GM18858 (cell line): ENCODE results near the gene RASSF10.

ENCODE experiments used
- ATAC-seq: cut with Tn5 transposase; IDR thresholded peaks from one replicate; pipeline ENCODE4 v1.9.1; 2021; ENCODE audit not compliant: unreplicated experiment

The RASSF10 gene

DNA sequence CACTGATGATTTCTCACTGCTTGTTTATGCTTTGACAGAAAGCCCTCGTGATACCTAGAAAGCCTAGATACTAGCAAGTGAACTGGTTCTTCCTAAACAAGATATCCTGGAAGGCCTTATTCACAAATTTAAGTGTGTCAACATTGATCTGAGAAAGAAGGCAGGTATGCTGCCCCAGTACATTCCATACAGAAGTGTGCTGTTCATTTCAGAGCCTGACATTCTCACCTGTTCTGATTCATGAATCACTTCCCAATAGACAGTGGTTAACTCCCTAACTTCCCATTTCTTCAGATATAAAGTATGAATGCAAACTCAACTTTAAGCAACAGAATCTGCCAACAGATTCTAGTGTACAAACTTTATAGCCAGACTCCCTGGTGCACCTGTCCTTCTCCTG lies 15.5 kb upstream of the RASSF10 start:
- no peak for ATAC-seq

DNA sequence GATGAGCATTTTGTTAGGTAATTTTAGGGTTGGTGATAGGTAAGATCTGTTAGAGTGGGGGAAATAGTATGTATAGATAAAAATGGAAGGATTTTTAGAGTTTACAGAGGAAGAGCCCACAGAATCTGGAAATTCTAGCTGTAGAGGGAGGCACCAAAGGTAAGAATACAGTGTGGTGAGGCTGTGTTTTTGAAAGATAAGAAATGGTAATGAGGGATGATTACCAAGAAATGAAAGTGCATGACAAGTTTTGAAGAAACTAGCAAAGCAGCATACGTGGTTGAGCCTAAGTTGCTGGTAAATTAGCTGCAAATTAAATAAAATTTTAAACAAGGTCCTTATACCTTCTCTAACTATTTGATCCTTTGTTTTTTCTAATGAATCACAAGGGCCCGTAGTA lies 14.6 kb upstream of the RASSF10 start:
- no peak for ATAC-seq

DNA sequence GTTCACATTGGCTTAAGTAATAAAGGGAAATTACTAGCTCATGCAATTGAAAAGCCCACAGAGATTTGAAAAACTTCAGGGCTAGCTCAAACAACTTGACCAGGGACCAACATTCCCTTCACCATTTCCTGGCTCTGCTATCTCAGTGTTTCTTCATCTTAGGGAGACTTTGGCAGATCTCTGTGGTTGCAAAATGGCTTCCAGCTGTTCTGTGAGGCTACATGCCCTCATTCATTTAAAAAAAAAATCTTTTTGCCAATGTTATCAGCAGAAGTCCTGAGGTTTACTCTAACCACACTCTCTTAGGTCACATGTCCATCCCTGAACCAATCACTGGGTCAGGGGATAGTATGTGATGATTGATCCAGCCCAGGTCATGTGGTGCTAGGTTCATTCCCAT lies 13.9 kb upstream of the RASSF10 start:
- ATAC-seq: no peak

DNA sequence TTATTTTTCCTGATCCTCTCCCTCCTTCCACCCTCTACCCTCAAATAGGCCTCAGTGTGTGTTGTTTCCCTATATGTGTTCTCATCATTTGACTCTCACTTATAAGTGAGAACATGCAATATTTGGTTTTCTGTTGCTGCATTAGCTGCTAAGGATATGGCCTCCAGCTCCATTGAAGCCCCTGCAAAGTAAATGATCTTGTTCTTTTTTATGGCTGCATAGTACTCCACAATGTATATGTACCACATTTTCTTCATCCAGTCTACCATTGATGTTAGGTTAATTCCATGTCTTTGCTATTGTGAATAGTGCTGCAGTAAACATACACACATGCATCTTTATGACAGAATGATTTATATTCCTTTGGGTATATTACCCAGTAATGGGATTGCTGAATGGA lies 13.3 kb upstream of the RASSF10 start:
- no peak for ATAC-seq

DNA sequence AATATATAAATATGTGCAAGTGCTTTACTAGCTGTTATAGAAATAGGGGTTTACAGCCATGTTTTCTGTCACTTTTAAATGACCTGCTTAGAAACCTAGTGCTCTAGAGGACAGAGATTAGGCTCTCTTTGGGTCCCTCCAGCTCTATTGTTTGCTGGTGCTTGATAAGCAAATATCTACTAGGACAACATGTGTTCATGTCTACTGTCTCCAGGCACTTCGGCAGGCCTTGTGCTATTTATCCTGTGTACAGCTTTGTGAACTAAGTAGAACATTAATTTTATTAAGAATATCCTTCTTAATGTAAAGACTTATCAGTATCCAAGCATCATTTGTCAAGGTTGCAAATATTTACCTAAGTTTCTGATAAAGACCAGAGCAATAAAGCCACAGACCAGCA lies 11.9 kb upstream of the RASSF10 start:
- no peak for ATAC-seq

DNA sequence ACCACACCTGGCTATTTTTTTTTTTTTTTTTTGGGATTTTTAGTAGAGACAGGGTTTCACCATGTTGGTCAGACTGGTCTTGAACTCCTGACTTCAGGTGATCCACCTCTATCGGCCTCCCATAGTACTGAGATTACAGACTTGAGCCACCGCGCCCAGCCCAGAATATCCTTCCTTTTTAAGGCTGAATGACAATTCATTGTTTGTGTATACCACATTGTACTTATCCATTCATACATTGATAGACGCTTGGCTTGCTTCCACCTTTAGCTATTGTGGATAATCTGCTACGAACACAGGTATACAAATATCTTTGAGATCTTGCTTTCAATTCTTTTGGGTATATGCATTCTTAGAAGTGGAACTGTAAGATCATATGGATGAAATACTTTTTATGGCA lies 10.8 kb upstream of the RASSF10 start:
- ATAC-seq: no peak

DNA sequence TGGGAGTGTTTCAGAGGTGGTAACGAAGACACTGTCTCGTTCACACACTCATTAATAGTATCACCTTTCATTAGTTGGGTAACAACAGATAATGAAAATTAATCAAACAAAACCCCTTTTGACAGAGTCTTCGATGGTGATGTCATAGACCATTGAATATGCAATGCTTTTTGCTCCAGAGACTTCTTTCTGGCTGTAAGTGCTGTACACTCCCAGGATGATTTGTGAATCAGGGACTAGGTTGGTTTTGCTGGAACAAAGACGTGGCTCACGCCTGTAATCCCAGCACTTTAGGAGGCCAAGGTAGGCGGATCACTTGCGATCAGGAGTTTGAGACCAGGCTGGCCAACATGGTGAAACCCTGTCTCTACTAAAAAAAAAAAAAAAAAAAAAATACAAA lies 9.5 kb upstream of the RASSF10 start:
- ATAC-seq: no peak

DNA sequence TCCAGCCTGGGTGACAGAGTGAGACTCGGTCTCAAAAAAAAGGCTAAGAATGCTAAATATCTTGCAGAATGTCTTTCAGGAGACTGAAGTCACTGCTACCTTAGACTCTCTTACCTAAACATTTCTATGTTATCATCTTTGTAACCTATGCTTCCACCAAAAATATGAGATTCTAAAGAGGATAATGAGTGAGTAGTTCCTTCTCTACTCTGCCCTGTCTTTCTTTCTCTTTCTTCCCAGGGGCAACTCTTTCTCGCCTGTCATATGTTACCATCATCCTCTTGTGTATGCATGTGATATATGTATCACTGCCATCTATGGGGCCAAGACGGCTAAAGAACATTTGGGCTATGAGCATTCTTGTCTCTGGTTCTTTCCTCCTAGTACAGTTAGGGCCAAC lies 9.0 kb upstream of the RASSF10 start:
- ATAC-seq: no peak

DNA sequence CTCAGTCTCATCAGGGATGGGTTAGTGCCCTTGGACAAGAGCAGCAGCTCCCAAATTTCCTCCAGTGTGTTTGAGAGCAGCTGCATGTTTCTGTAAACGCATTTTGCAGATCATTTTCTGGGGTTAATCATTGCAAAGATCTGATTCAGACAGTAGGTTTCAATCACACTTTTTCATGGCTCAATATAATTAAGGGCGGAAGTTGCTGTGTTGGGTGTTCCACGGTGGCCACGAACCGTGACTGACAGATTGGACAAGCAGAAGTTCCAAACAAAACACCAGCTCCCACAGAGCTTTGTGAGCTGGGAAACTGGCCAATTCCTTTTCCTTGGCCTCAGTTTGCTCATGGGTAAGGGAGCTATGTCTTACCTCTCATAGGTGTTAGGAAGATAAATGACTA lies 8.4 kb upstream of the RASSF10 start:
- ATAC-seq: no peak

DNA sequence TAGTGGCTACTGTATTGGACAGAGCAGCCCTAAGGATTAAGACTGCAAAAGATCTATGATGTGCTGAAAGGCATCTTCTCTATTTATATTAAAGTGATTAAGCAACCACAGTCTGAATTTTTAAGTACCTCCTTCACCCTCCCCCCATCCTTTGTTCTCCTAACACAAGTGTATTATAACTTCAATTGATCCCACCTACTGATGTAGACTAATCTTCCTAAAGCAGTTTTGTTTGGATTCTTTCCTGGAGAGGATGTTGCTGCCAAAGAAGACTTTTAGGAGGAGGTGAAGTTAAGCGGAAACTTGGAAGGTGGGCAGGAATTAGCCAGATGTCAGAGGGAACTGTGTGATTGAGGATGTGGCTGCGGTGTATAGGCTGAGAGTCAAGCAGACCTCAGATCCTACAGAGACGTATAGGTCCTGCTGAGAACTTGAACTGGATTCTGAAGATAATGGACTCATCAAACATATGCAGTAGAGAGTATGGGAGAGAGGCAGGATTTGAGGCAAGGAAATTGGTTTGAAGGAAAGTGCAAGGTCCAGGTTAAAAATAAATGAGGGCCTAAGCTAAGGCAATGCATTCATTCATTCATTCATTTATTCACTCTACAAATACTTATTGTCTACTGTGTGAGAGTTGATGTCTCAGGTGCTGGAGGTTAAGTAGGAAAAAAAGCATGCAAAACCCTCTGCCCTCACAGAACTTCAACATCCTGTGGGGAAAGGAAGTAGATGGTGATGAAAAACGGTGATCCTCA lies 5.2 kb upstream of the RASSF10 start:
- ATAC-seq: no peak

DNA sequence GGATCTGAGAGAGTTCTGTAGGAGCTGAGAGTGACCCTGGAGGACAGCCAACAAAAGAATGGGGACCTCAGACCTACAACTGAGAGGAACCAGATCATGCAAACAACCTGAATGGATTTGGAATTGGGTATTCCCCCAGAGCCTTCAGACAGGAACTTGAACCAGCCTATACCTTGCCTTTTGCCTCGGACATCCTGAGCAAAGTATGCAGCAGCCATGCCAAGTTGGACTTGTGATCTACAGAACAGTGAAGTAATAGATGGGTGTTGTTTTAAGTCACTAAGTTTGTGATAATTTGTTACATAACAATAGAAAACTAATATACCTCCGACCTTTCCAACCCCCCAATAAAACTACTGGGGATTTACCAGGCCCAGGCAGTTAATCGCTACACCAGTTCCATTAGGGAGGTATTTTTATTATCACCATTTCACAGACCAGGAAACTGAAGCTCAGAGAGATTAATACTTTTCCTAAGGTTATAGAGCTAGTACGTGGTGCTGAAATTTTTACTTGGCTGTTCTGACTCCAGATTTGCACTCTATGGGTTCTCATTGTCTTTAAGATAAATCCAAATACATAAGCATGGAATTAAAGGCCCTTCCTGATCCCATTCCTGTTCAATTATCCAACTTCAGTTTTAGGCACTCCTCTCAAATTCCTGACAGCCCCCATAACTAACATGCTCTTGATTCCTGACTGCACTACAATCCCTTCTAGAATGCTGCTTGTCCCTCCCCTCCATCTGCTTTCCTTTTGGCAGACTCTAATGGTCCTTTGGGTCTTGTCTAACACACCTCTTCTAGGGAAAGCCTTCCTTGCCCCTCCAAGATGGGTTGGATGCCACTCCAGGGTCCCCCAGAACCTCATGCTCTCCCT lies 1.7 kb upstream of the RASSF10 start:
- ATAC-seq: no peak

DNA sequence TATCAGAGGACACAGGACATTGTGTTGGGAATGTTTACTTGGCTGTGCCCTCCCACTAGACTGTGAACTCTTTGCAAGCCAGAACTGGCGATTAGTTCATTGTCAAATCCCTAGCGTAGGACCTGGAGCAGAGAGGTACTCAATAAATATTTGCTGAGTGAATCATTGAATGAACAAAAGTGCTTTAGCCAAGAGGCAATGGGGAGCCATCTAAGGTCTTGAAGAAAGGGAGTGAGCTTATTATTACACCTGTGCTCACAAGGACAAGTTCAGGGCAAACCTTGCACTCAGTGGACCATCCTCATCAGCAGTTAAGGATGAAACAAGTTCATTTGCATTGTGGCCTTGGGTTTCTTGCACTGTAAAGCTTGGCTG lies 1.1 kb upstream of the RASSF10 start:
- ATAC-seq: no peak

DNA sequence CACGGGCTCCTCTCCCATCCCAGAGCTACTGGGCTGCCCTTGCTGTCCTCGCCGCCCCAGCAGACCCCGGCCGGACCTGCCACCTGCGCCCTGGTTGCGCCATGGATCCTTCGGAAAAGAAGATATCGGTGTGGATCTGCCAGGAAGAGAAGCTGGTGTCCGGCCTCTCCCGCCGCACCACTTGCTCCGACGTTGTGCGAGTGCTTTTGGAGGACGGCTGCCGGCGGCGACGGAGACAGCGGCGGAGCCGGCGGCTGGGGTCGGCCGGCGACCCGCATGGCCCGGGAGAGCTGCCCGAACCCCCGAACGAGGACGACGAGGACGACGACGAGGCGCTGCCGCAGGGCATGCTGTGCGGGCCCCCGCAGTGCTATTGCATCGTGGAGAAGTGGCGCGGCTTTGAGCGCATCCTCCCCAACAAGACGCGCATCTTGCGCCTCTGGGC lies 382 bp downstream of the RASSF10 start:
- no peak for ATAC-seq

DNA sequence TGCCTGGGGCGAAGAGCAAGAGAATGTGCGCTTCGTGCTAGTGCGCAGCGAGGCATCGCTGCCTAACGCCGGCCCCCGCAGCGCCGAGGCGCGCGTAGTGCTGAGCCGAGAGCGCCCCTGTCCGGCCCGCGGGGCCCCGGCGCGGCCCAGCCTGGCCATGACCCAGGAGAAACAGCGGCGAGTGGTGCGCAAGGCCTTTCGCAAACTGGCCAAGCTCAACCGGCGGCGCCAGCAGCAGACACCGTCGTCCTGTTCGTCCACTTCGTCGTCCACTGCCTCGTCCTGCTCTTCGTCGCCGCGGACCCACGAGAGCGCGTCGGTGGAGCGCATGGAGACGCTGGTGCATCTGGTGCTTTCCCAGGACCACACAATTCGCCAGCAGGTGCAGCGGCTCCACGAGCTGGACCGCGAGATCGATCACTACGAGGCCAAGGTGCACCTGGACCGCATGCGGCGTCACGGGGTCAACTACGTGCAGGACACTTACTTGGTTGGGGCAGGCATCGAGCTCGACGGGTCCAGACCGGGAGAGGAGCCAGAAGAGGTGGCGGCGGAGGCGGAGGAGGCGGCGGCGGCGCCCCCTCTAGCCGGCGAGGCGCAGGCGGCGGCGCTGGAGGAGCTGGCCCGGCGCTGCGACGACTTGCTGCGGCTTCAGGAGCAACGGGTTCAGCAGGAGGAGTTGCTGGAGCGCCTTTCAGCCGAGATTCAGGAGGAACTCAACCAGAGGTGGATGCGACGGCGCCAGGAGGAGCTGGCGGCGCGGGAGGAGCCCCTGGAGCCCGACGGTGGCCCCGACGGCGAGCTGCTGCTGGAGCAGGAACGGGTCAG lies 1.0 kb downstream of the RASSF10 start:
- no peak for ATAC-seq

DNA sequence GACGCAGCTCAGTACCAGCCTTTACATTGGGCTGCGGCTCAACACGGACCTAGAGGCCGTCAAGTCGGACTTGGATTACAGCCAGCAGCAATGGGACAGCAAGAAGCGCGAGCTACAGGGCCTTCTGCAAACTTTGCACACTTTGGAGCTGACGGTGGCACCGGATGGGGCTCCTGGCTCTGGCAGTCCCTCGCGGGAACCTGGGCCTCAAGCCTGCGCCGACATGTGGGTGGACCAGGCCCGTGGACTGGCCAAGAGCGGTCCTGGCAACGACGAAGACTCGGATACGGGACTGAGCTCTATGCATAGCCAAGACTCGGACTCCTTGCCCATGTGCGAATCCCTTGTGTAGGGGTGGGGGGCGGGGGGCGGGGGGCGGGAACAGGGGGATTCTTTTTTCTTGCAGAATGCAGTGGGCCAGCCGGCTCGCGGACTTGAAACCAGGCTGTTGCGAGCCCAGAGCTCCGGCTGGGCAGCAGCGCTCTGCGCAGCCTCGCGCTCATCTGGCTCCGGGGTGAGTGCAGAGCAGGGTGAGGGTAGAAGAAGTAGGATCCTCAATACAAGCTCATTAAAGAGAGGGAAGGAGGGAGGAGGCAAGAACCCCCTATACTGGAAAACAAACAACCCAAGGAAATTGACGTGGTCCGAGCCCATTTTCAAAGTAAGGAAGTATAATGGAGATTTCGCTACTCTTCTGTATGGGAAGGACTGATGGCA lies 1.8 kb downstream of the RASSF10 start:
- no peak for ATAC-seq

DNA sequence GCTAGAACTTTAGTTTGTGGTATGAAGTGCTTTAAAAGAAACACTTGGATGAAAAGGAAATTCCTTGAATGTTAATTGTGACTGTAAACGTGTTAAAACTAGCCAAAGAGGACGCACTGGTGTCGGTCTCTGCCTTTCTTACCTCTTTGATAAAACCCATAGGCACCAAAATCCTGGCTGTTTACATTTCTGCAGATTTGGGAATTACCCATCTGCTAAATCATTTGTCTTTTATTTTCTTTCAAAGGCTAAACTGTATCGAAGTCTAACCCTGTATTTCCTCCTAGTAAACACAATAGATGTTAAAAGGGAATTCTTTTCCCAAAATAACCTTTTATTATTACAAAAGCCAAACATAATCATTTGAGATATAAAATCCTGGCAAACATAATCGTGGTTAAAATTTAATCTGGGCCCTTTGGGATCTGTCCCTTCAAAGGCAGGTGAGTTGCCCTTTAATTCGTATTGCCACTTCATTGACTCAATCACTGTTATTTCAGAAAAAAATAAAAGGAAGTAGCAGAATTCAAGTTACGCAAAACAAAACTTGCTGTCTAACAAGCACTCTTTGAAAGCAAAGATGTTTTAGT lies 2.4 kb downstream of the RASSF10 start:
- no peak for ATAC-seq

DNA sequence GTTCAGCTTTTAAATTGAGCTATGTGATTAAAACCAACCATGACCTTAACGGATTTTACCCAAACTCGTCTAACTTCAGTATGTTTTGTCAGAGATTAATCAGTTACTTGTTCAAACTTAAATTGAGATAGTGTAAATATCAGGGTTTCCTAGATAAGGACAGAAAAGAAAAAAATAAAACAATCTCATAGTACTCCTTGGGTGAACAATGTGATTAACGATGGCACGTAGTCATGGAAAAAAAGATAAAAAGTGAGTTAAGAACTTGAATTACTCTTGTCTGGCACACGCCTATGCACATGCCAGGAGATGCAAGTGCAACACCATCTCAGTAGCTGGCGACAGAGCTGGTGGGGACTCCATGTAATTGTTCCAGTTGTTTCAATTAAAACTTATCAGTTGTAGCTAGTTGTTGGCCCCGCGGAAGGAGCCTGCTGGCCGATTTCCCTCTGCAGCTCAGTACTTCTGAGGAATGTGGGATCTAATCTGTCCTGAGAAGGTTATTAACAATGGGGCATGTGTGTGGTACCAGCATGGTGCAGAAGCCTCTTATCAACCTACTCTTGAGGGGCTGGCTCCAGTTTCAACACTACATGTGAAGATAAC lies 3.0 kb downstream of the RASSF10 start:
- ATAC-seq: no peak

DNA sequence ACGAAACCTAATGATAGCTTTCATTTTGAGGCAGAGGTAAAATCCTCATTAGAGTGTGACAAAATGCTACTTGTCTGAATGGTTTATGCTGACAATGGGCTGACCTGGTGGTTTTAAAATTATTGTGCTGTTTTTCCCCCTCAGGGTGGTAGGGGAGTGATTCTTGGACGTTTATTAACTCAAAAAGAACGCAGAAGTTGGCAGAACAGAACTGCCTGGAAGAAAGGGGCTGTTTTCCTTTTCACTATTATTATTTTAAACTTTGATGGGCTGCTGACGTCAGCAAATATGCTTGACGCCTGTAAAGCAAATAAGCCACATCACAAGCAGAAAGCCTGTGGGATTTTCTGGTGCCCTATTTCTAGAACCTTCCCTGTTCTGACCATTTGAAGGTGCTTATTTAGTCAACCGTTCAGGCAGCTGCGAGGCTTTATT lies 4.0 kb downstream of the RASSF10 start:
- no peak for ATAC-seq

DNA sequence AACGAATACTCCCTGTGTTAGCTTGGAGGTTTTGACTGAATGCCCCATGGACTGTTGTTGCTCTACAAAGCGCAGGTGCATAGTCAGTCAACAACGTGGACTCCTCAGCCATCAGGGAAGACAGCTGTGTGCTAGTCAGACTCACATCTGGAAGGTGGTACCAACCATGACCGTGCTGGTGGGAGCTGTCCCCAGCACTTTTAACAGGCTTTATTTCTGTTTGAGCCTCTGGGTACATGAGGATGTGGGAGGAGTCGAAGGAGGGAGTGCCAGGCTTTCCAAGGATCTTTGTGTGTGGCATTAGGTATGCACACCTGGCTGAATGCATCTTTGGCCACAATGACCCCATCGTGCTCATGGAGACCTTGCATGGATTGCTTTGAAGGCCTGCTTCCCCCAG lies 6.6 kb downstream of the RASSF10 start:
- no peak for ATAC-seq

DNA sequence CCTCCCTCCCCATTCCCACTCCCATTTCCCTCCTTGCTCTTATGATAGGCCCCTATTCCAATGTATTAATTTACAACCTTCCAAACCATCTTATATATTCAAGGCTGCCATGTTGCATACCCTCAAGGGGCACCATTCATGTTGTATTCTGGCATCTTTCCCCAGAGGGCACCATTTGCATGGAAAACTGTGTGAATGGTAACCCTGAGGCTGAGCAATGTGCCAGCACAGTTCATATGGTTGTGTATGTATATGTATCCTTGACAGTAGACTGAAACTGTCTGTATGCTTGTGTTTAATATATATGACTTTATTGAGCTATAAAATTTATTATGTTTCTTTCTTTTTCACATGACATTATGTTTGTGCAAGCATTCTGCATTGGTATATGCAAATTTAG lies 7.3 kb downstream of the RASSF10 start:
- no peak for ATAC-seq
